HepG2 (cell line): ENCODE results near the gene IL16.

ENCODE experiments used
- RBM39 ChIP-seq: fragments of 200-400 bp; formaldehyde crosslinking; IDR thresholded peaks from one replicate; pipeline ENCODE4 v1.6.1; 2018; ENCODE audit warnings: antibody characterized with exemption, mild to moderate bottlenecking, low read depth, low read length; ENCODE audit not compliant: poor library complexity, severe bottlenecking
- ZNF274 ChIP-seq: sonication (generic); formaldehyde crosslinking; IDR thresholded peaks from 2 replicates; pipeline ENCODE4 v1.5.1; 2020; ENCODE audit warnings: mild to moderate bottlenecking, missing genetic modification reagents
- TF ChIP-seq, protein P1 (sequence below): IDR thresholded peaks from 2 replicates; pipeline ENCODE4 v1.6.1; 2016; ENCODE audit warnings: missing compliant biosample characterization, missing genetic modification reagents, borderline replicate concordance

DNA sequence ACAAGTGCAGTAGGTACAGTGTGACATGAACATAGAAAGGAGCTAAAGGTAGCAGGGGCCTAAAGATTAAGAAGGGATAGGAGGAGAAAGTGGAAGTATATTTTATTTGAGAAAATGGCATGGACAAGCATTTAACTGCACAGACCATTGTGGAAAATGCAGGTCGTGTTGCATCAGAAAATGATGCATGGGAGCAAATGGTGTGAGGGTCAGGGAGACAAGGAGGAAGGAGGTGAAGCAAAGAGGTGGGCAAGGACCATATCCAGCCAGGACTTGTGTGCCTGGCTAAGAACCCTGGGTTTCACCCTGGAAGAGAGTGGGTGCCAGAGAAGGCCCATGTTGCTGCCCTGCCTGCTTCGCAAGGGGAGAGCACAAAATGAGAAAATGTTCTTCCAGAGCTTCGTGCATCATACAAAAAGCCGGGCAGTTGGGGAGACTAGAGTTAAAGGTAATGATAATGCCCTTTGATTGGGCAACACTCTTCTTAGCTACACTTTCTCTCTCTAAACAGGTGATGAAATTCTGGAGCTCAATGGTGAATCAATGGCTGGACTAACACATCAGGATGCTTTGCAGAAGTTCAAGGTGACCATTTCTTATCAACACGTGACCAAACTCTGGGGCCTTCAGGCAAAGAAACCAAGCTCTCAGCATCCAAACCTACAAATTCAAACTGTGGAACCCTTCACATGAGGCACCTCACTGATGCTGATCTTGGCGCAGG lies 81.8 kb downstream of the IL16 start:
- TF ChIP-seq RBM39 (no peak), ZNF274 (CRISPR knock-in tag) (no peak)
- TF ChIP-seq, protein P1, sequence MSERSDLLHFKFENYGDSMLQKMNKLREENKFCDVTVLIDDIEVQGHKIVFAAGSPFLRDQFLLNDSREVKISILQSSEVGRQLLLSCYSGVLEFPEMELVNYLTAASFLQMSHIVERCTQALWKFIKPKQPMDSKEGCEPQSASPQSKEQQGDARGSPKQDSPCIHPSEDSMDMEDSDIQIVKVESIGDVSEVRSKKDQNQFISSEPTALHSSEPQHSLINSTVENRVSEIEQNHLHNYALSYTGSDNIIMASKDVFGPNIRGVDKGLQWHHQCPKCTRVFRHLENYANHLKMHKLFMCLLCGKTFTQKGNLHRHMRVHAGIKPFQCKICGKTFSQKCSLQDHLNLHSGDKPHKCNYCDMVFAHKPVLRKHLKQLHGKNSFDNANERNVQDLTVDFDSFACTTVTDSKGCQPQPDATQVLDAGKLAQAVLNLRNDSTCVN (CRISPR knock-in tag) = no peak
